ENCODE results near the gene GMIP. TPM values are rescaled to one million over a fixed set of nuclear protein-coding genes. Genes with fewer than 3 reads are reported as not detected.

GMIP gene
- total and polyA plus RNA-seq, 2 donors (not counting 1 experiment from before 2014, with no cell fraction given), result 2.3 to 5.3 TPM

- TF ChIP-seq EZH2 (IDR thresholded peaks at IDR 0.05; ENCODE audit: low read length, missing control alignments), result no peak
- Histone ChIP-seq H3K4me1 (ENCODE audit: control insufficient read depth, extremely low read depth, insufficient read depth, low read length) (no peaks in the 10 kb centered on the region), H2AFZ (ENCODE audit: low read length) (no peak overlapping the region), H3K79me2 (ENCODE audit: control insufficient read depth, insufficient read depth, low read length) (no peaks in the 10 kb centered on the region), H3K27me3 (ENCODE audit: control insufficient read depth, insufficient read depth, low read length) (no peaks in the 10 kb centered on the region), H3K27ac (ENCODE audit: insufficient read depth, low read length) (no peak overlapping the region), H3K4me2 (ENCODE audit: extremely low read depth, insufficient read depth, low read length) (no peak overlapping the region), H4K20me1 (ENCODE audit: control insufficient read depth, extremely low read depth, insufficient read depth, low read length) (no peaks in the 10 kb centered on the region), H3K9me3 (ENCODE audit: control insufficient read depth, insufficient read depth, low read depth, low read length) (no peaks in the 10 kb centered on the region), H3K9ac (ENCODE audit: insufficient read depth, low read length) (no peak overlapping the region), H3K4me3 (replicated peaks in 1 of 4; ENCODE audit: control extremely low read depth in 1 of 4, insufficient read depth in 1 of 4, low read depth in 3 of 4, low read length in 4 of 4) (no peak overlapping the region), H3K36me3 (ENCODE audit: control insufficient read depth, insufficient read depth, low read length) (no peaks in the 10 kb centered on the region)
- no peak for DNase-seq (ENCODE audit: low read depth in 2 of 2)
Observed at GRCh38 chr19:19580418-19580817, 63.0 kb downstream of the GMIP start.

GRCh38 chr19:19579533-19580361 lies 63.7 kb downstream of the GMIP start:
- TF ChIP-seq CTCF (conservative IDR thresholded peaks at IDR 0.05 in 1 of 2, IDR thresholded peaks at IDR 0.05 in 1 of 2; ENCODE audit: low read depth in 1 of 2, low read length in 2 of 2) (no peak), EZH2 (IDR thresholded peaks at IDR 0.05; ENCODE audit: low read length, missing control alignments) (no peak)
- Histone ChIP-seq H3K4me1 (ENCODE audit: control insufficient read depth, extremely low read depth, insufficient read depth, low read length) (no peaks in the 10 kb centered on the region), H3K4me2 (ENCODE audit: extremely low read depth, insufficient read depth, low read length) (no peak overlapping the region), H3K4me3 (replicated peaks in 1 of 4; ENCODE audit: control extremely low read depth in 1 of 4, insufficient read depth in 1 of 4, low read depth in 3 of 4, low read length in 4 of 4) (no peak overlapping the region), H3K9ac (ENCODE audit: insufficient read depth, low read length) (no peak overlapping the region), H4K20me1 (ENCODE audit: control insufficient read depth, extremely low read depth, insufficient read depth, low read length) (no peaks in the 10 kb centered on the region), H3K27me3 (ENCODE audit: control insufficient read depth, insufficient read depth, low read length) (no peaks in the 10 kb centered on the region), H3K27ac (ENCODE audit: insufficient read depth, low read length) (no peak overlapping the region), H2AFZ (ENCODE audit: low read length) (no peak overlapping the region), H3K36me3 (ENCODE audit: control insufficient read depth, insufficient read depth, low read length) (no peaks in the 10 kb centered on the region), H3K9me3 (ENCODE audit: control insufficient read depth, insufficient read depth, low read depth, low read length) (no peaks in the 10 kb centered on the region), H3K79me2 (ENCODE audit: control insufficient read depth, insufficient read depth, low read length) (no peaks in the 10 kb centered on the region)
- no peak for DNase-seq (ENCODE audit: low read depth in 2 of 2)

Other genes with a start within 250 kb of the GMIP start
- 28.8 and 31.7 TPM in 2 replicates for gene GATAD2A, start 238.0 kb downstream of the GMIP start, total RNA-seq
- 63.5 and 77.2 TPM in 2 replicates for gene GATAD2A, start 238.0 kb downstream of the GMIP start, polyA plus RNA-seq
- gene TSSK6, start 128.1 kb downstream of the GMIP start, total RNA-seq, result 3.1 and 5.8 TPM in 2 replicates
- 0.32 and 0.47 TPM in 2 replicates for gene TSSK6, start 128.1 kb downstream of the GMIP start, polyA plus RNA-seq
- gene NDUFA13, start 127.4 kb downstream of the GMIP start, total RNA-seq, result 215 and 221 TPM in 2 replicates
- 306 and 472 TPM in 2 replicates for gene NDUFA13, start 127.4 kb downstream of the GMIP start, polyA plus RNA-seq
- 0.50 and 0.51 TPM in 2 replicates for gene YJEFN3, start 114.7 kb downstream of the GMIP start, total RNA-seq
- gene YJEFN3, start 114.7 kb downstream of the GMIP start, polyA plus RNA-seq, result 0.62 and 0.69 TPM in 2 replicates
- 0.51 and 0.66 TPM in 2 replicates for gene CILP2, start 105.4 kb downstream of the GMIP start, total RNA-seq
- gene CILP2, start 105.4 kb downstream of the GMIP start, polyA plus RNA-seq, result 0.10 and 0.23 TPM in 2 replicates
- 1.5 and 1.7 TPM in 2 replicates for gene PBX4, start 25.0 kb downstream of the GMIP start, total RNA-seq
- 0.39 and 1.2 TPM in 2 replicates for gene PBX4, start 25.0 kb downstream of the GMIP start, polyA plus RNA-seq
- 1.0 and 1.5 TPM in 2 replicates for gene LPAR2, start 15.4 kb downstream of the GMIP start, total RNA-seq
- 0.81 and 1.3 TPM in 2 replicates for gene LPAR2, start 15.4 kb downstream of the GMIP start, polyA plus RNA-seq
- 22.6 and 25.4 TPM in 2 replicates for gene ATP13A1, start 20.0 kb upstream of the GMIP start, total RNA-seq
- gene ATP13A1, start 20.0 kb upstream of the GMIP start, polyA plus RNA-seq, result 8.5 and 16.8 TPM in 2 replicates
- gene ZNF101, start 25.2 kb upstream of the GMIP start, total RNA-seq, result 4.9 and 5.4 TPM in 2 replicates
- gene ZNF101, start 25.2 kb upstream of the GMIP start, polyA plus RNA-seq, result 4.4 and 5.7 TPM in 2 replicates
- 6.2 and 7.9 TPM in 2 replicates for gene ZNF14, start 89.5 kb upstream of the GMIP start, total RNA-seq
- gene ZNF14, start 89.5 kb upstream of the GMIP start, polyA plus RNA-seq, result 2.6 and 3.7 TPM in 2 replicates
- gene ZNF506, start 178.1 kb upstream of the GMIP start, total RNA-seq, result 11.0 and 16.5 TPM in 2 replicates
- 7.6 and 9.6 TPM in 2 replicates for gene ZNF506, start 178.1 kb upstream of the GMIP start, polyA plus RNA-seq
- 3.3 and 5.6 TPM in 2 replicates for gene ZNF253, start 222.2 kb upstream of the GMIP start, total RNA-seq
- gene ZNF253, start 222.2 kb upstream of the GMIP start, polyA plus RNA-seq, result 3.2 and 3.4 TPM in 2 replicates

Measured in fibroblast of lung (primary cell).